HG03039 (cell line): Measurements from ENCODE around the gene APEH.
"Not testable (repeated sequence)": the region's sequence is repeated elsewhere in the genome, so short reads cannot be mapped to it uniquely, and the experiment has no call there.

ENCODE experiments used
- ATAC-seq: cut with Tn5 transposase; IDR thresholded peaks from one replicate; pipeline ENCODE4 v1.9.1; 2021; ENCODE audit warnings: mild to moderate bottlenecking, moderate library complexity; ENCODE audit not compliant: unreplicated experiment

APEH gene

GRCh38 chr3:49667701-49668413 lies 6.3 kb upstream of the APEH start:
- ATAC-seq = no peak

GRCh38 chr3:49668414-49668797 lies 5.7 kb upstream of the APEH start:
- ATAC-seq = no peak

- no peak for ATAC-seq
Measured at GRCh38 chr3:49668861-49669260, 5.3 kb upstream of the APEH start.

GRCh38 chr3:49669352-49669751 lies 4.8 kb upstream of the APEH start:
- ATAC-seq = no peak

DNA sequence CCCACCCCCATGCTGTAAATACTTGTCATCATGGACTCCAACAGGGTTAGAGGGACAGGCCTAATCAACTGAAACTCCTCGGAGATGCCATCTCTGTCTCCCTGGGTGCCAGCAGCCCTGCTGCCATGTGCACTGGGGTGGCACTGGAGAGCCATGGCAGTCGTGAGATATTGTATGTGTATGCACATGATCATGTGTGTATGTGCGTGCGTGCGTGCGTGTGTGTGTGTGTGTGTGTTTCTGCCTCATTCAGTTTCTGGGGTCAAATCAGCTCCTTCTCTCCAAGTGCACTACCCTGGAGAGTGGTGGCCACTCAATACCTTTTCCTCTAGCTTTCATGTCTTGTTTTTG lies 3.2 kb upstream of the APEH start:
- no peak for ATAC-seq

GRCh38 chr3:49671291-49672288 lies 2.6 kb upstream of the APEH start:
- ATAC-seq = no peak

GRCh38 chr3:49673121-49673714 lies 933 bp upstream of the APEH start:
- no peak for ATAC-seq

DNA sequence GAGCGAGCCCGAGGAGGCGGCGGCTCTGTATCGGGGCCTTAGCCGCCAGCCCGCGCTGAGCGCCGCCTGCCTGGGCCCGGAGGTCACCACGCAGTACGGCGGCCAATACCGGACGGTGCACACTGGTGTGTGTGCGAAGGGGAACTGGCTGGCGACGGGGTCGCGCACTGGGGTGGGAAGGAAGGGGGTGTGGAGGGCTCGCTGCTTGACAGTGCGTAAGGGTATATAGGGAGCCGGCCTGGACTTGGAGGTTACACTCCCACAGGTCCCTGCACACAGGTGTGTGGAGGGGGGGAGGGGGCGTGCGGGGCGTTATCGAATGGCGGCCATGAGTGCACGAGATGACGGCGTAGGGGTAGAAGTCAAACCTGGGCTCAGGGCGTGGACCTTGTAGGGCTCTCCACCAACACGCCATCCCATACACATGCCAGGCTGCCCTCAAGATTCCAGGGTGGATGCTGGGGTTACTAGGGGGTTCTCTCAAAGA lies 389 bp downstream of the APEH start:
- ATAC-seq = no peak

GRCh38 chr3:49675912-49676311 lies 1.8 kb downstream of the APEH start:
- ATAC-seq = no peak

DNA sequence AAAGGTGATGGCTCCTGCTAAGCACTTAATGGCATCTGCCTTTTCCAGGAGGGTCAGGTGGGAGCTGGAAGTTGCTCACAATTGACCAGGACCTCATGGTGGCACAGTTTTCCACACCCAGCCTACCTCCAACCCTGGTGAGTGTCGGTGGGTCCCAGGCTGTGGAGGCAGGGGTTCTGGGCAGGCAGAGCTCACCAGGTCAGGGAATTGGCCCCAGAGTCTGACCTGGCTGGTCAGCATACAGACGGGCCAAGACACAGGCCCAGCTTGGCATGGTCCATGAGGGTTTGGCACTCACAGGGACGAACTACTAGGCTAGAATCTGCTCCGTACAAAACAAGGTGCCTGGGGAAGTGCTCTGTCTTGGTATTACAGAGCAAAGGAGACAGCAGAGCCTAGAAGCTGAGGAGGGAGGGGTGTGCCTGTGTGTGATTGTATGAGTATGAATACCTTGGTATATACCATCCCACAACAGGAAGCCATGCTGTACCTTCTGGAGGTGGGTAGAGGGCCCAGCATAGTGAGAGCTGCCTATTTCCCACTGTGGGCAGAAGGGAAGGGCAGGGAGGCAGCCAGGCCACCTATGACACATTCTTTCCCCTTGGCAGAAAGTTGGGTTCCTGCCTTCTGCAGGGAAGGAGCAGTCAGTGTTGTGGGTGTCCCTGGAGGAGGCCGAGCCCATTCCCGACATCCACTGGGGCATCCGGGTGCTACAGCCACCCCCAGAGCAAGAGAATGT lies 6.5 kb downstream of the APEH start:
- no peak for ATAC-seq

GRCh38 chr3:49681232-49681522 lies 7.0 kb downstream of the APEH start:
- no peak for ATAC-seq

DNA sequence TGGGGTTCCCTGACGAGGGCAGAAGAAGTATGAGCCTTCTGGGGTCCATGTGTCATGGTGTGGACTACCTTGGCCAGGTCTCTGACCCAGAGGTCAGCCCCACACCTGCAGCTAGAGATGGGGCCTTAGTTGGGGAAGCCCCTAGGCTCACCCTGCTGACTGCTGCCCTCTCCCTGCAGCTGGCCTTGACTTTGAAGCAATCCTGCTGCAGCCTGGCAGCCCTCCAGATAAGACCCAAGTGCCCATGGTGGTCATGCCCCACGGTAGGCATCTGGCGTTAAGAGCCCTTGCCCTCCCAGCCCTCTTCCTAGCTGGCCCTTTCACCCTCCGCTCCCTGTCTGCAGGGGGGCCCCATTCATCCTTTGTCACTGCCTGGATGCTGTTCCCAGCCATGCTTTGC lies 7.4 kb downstream of the APEH start:
- ATAC-seq = no peak

GRCh38 chr3:49683162-49683561 lies 9.0 kb downstream of the APEH start:
- no peak for ATAC-seq

DNA sequence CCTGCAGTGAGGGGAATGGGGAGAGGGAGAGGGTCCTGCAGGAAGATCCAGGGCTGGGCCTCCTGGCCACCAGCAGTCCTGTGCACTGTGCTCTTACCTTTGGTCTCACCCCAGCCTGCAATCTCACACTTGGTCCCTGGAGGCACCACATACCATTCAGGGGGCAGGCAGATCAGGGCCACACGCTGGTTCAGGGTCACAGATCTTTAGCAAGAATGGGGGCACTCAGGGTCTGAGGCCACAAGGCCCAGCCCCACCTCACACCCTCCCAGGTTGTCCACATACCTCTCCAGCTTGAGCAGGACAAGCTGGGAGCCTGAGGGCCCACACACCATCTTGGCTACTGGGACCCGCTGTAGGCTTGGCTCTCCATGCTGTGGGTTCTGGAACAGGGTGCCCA lies 10.3 kb downstream of the APEH start:
- ATAC-seq = not testable (repeated sequence)

GRCh38 chr3:49685103-49685502 lies 11.0 kb downstream of the APEH start:
- not testable (repeated sequence) for ATAC-seq

GRCh38 chr3:49685846-49686245 lies 11.7 kb downstream of the APEH start:
- ATAC-seq = not testable (repeated sequence)

DNA sequence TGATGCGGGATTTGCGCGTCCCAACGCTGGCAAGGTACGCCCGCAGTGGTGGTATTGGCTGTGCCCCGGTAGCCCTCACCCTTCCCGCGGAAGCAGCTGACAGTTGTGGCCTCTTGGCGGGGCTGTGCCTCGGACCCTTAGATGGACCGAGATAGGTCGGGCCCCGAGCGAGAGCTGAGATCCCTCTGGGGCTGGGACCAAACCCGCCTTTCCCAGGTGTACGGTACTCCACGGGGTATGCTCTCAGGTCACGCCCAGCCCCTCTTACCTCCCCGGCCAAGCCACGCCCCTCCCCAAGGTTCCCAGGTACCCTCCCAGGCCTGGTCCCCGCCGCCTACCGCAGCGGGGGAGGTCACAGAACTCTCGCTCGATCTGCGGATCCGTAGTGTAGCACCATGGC lies 12.2 kb downstream of the APEH start:
- ATAC-seq = not testable (repeated sequence)

DNA sequence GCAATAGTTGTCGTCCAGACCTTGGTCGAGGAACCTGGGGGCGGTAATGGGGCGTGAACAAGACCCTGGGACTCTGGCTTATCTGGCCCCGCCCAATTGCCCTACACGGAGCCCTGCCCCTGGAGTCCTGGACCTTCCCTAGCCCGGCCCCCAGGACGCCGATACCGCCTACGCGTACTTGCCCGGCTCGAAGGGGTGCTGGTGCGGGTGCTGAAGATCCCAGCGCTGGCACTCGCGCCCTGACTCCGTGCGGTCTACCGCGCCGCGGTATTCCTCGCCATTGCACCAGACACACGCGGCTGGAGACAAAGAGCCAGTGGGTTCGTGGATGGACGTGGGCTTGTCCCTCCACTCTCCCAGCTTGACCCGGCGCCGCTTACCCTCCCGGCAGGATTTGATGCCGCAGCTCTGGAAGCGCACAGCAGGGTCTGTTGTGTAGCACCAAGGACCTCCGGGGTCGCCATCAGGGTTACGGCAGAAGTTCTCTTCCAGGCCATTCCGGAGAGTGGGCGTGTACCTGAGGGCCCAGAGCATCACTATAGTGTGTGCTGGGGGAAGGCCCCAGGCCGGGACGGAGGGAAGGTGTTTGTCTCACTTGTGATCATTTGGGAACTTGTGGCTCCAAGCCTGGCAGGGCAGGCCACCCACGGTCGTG lies 12.7 kb downstream of the APEH start:
- ATAC-seq = not testable (repeated sequence)

DNA sequence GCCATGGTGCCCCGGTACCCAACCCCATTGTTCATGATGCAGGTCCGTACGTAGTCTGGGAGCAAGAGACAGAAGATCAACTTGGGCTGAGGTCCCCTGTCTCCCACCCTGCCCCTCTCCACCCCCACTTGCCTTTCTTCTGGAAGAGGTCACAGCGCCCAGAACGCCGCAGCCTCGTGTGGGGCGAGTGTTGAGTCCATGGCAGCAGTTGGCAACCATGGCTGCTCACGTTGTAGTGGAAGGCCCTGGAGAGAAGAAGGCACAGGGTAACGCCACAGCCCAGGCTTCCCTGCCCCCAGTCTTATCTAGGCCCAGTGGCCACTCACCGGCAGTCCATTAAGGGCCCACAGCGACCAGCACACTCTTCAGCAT lies 13.3 kb downstream of the APEH start:
- not testable (repeated sequence) for ATAC-seq

- ATAC-seq = peak; percentile 5
Measured at GRCh38 chr3:49688338-49689045, 14.3 kb downstream of the APEH start.
